A549 (cell line): ENCODE data around the gene AJUBA. TPM values are rescaled to one million over a fixed set of nuclear protein-coding genes. Genes with fewer than 3 reads are reported as not detected.
A peak's percentile ranks its signal among the peaks of the same experiment; 100 is the strongest.

ENCODE experiments used
- ATAC-seq, 2 experiments: fragments of 200-7000 bp in 1 of 2; fragments of >200 bp in 1 of 2; cut with Nextera tagmentation in 1 of 2; cut with Tn5 transposase in 1 of 2; 3 replicates each; pipeline versions ENCODE4 v1.8.0 to v1.9.1; 2018 to 2020; ENCODE audit warnings: mild to moderate bottlenecking in 1 of 2, moderate library complexity in 1 of 2
- CTCF ChIA-PET: fragments of 300-600 bp; sonication (Branson Sonifier 250); formaldehyde crosslinking; extraction: SDS; loops from one replicate; lab custom pipeline; 2021; ENCODE audit warnings: antibody characterized with exemption, inconsistent platforms; lab: Yijun Ruan, JAX
- POLR2A ChIA-PET: fragments of 350-600 bp; formaldehyde crosslinking; extraction: SDS; loops from one replicate; lab custom pipeline; 2021; ENCODE audit warnings: antibody characterized with exemption, inconsistent platforms; lab: Yijun Ruan, JAX
- DNase-seq, 2 experiments: peaks; one replicate each; pipeline versions ENCODE4 v3.0.0 to v3.0.0-alpha.2; 2011 to 2016; ENCODE audit warnings: low read depth in 1 of 2, low spot score in 1 of 2
- FAIRE-seq: peaks from 2 replicates; lab custom pipeline; 2011; peaks lifted over from hg19 to GRCh38; lab: Jason Lieb, UNC
- H3K27ac ChIP-seq, 2 experiments: fragments of >200 bp; sonication (Bioruptor Twin); formaldehyde crosslinking; 3 replicates each; pipeline ENCODE4 v1.5.1; 2016 to 2017
- H3K4me1 ChIP-seq: fragments of >200 bp; sonication (Bioruptor Twin); formaldehyde crosslinking; 3 replicates; pipeline ENCODE4 v1.6.1; 2016
- H3K4me2 ChIP-seq: fragments of >200 bp; sonication (Bioruptor Twin); formaldehyde crosslinking; 3 replicates; pipeline ENCODE4 v1.6.1; 2016
- H3K4me3 ChIP-seq: fragments of >200 bp; sonication (Bioruptor Twin); formaldehyde crosslinking; 3 replicates; pipeline ENCODE4 v1.5.1; 2016
- H3K9me3 ChIP-seq: fragments of >200 bp; sonication (Bioruptor Twin); formaldehyde crosslinking; 3 replicates; pipeline ENCODE4 v1.6.1; 2016
- ATOH8 ChIP-seq: fragments of 250-450 bp; sonication (Bioruptor Pico); IDR thresholded peaks from 2 replicates; pipeline ENCODE4 v1.5.0; 2020; ENCODE audit warnings: low read depth, mild to moderate bottlenecking, moderate library complexity
- BHLHE40 ChIP-seq: IDR thresholded peaks from 2 replicates; pipeline ENCODE4 v1.6.1; 2012; ENCODE audit warnings: low read depth, low read length, inconsistent platforms
- CBX2 ChIP-seq: fragments of 200-600 bp; sonication (generic); IDR thresholded peaks from 2 replicates; pipeline ENCODE4 v1.6.1; 2016; ENCODE audit warnings: low read depth, mild to moderate bottlenecking, borderline replicate concordance
- CEBPB ChIP-seq, 2 experiments: fragments of >200 bp in 1 of 2; sonication (Bioruptor Twin) in 1 of 2; formaldehyde crosslinking in 1 of 2; IDR thresholded peaks; 2 replicates each; pipeline ENCODE4 v1.6.1; 2012 to 2016
- CHD2 ChIP-seq: fragments of 150-350 bp; IDR thresholded peaks from 2 replicates; pipeline ENCODE4 v1.6.1; 2014; ENCODE audit warnings: low read length; ENCODE audit not compliant: partially characterized antibody
- CHD4 ChIP-seq: fragments of 200-600 bp; sonication (generic); IDR thresholded peaks from 2 replicates; pipeline ENCODE4 v1.6.1; 2016; ENCODE audit warnings: antibody characterized with exemption, mild to moderate bottlenecking, borderline replicate concordance
- E2F6 ChIP-seq: IDR thresholded peaks from 2 replicates; pipeline ENCODE4 v1.6.1; 2012; ENCODE audit warnings: low read depth, borderline replicate concordance
- EP300 ChIP-seq, 2 experiments: fragments of >200 bp; sonication (Bioruptor Twin); formaldehyde crosslinking; IDR thresholded peaks; 2 replicates in 1 of 2; 3 replicates in 1 of 2; pipeline ENCODE4 v1.6.1; 2016 to 2017
- FOSB ChIP-seq: fragments of 250-450 bp; sonication (Bioruptor Pico); IDR thresholded peaks from 2 replicates; pipeline ENCODE4 v1.5.0; 2020; ENCODE audit warnings: mild to moderate bottlenecking, moderate library complexity
- GATA3 ChIP-seq: IDR thresholded peaks from 2 replicates; pipeline ENCODE4 v1.6.1; 2012; ENCODE audit warnings: borderline replicate concordance
- HDAC2 ChIP-seq: fragments of 200-600 bp; sonication (generic); IDR thresholded peaks from 2 replicates; pipeline ENCODE4 v1.6.1; 2016
- HOXA7 ChIP-seq: fragments of 250-450 bp; sonication (Bioruptor Pico); IDR thresholded peaks from 2 replicates; pipeline ENCODE4 v1.5.0; 2020; ENCODE audit warnings: mild to moderate bottlenecking, moderate library complexity
- HOXB13 ChIP-seq: fragments of 250-450 bp; sonication (Bioruptor Pico); IDR thresholded peaks from 2 replicates; pipeline ENCODE4 v1.5.0; 2020; ENCODE audit warnings: low read depth, mild to moderate bottlenecking, moderate library complexity
- HOXB5 ChIP-seq: fragments of 250-450 bp; sonication (Bioruptor Pico); IDR thresholded peaks from 2 replicates; pipeline ENCODE4 v1.5.0; 2020; ENCODE audit warnings: mild to moderate bottlenecking, moderate library complexity
- KDM5A ChIP-seq: fragments of 200-600 bp; sonication (generic); IDR thresholded peaks from 2 replicates; pipeline ENCODE4 v1.6.1; 2016; ENCODE audit warnings: antibody characterized with exemption, mild to moderate bottlenecking
- NFE2L2 ChIP-seq: fragments of 150-350 bp; conservative IDR thresholded peaks from 2 replicates; pipeline ENCODE4 v1.6.1; 2014; ENCODE audit warnings: low read length
- POLR2A ChIP-seq: IDR thresholded peaks from 2 replicates; pipeline ENCODE4 v1.6.1; 2012; ENCODE audit warnings: mild to moderate bottlenecking, low read length
- POLR2AphosphoS2 ChIP-seq: conservative IDR thresholded peaks from 2 replicates; pipeline ENCODE4 v1.6.1; 2012; ENCODE audit warnings: low read length, improper control_type of control experiment, inconsistent platforms
- RAD21 ChIP-seq, 2 experiments: fragments of >200 bp in 1 of 2; sonication (Bioruptor Twin) in 1 of 2; formaldehyde crosslinking in 1 of 2; IDR thresholded peaks in 1 of 2; conservative IDR thresholded peaks in 1 of 2; 2 replicates in 1 of 2; 3 replicates in 1 of 2; pipeline ENCODE4 v1.6.1; 2012 to 2018; ENCODE audit warnings: inconsistent platforms in 1 of 2
- RCOR1 ChIP-seq: fragments of 150-350 bp; IDR thresholded peaks from 2 replicates; pipeline ENCODE4 v1.6.1; 2014; ENCODE audit warnings: antibody characterized with exemption, low read length, low read depth
- RFX5 ChIP-seq: fragments of 450-650 bp; IDR thresholded peaks from 2 replicates; pipeline ENCODE4 v1.7.1; 2014; ENCODE audit warnings: antibody characterized with exemption, mild to moderate bottlenecking, moderate library complexity
- RNF2 ChIP-seq: fragments of 200-600 bp; sonication (generic); IDR thresholded peaks from 2 replicates; pipeline ENCODE4 v1.6.1; 2016; ENCODE audit warnings: low read depth, mild to moderate bottlenecking, antibody characterized with exemption, moderate library complexity, borderline replicate concordance
- SMC3 ChIP-seq: fragments of >200 bp; sonication (Bioruptor Twin); formaldehyde crosslinking; IDR thresholded peaks from 3 replicates; pipeline ENCODE4 v1.6.1; 2018; ENCODE audit warnings: inconsistent platforms
- TP53 ChIP-seq: fragments of 250-450 bp; sonication (Bioruptor Pico); IDR thresholded peaks from 2 replicates; pipeline ENCODE4 v1.5.0; 2021; ENCODE audit warnings: mild to moderate bottlenecking, moderate library complexity
- USF2 ChIP-seq: fragments of 450-650 bp; IDR thresholded peaks from 2 replicates; pipeline ENCODE4 v1.6.1; 2014; ENCODE audit warnings: antibody characterized with exemption
- ZFP36 ChIP-seq: fragments of 450-650 bp; IDR thresholded peaks from 2 replicates; pipeline ENCODE4 v1.6.1; 2014; ENCODE audit warnings: borderline replicate concordance; ENCODE audit not compliant: partially characterized antibody
- ZSCAN20 ChIP-seq: fragments of 250-450 bp; sonication (Bioruptor Pico); IDR thresholded peaks from 2 replicates; pipeline ENCODE4 v1.8.0; 2022; ENCODE audit warnings: mild to moderate bottlenecking, moderate library complexity
- WGBS: methylation state at CpG from one replicate; pipeline ENCODE4 v1.1.6; 2017; ENCODE audit errors: missing lambda C conversion rate; 5-methylcytosine and 5-hydroxymethylcytosine counted together
- polyA plus RNA-seq, 4 experiments: library from polyadenylated mRNA; depleted of rRNA in 3 of 4; stranded (reverse); fragments of >200 nt; fragmentation: RNase III in 1 of 4; extraction: RNeasy Plus Mini Kit Qiagen cat#74134 plus additional on column Dnase treatment in 1 of 4; gene quantifications; 2 replicates in 3 of 4; 3 replicates in 1 of 4; pipeline ENCODE4 v1.2.3, GENCODE V29; 2011 to 2017
- TF ChIP-seq, protein P1 (sequence below): fragments of >200 bp; sonication (Bioruptor Twin); formaldehyde crosslinking; IDR thresholded peaks from 3 replicates; pipeline ENCODE4 v1.6.1; 2016
- TF ChIP-seq, protein P2 (sequence below): fragments of 150-350 bp; IDR thresholded peaks from 2 replicates; pipeline ENCODE4 v1.6.1; 2014; ENCODE audit warnings: low read depth, mild to moderate bottlenecking, low read length
- TF ChIP-seq, protein P3 (sequence below): fragments of >200 bp; sonication (Bioruptor Twin); formaldehyde crosslinking; IDR thresholded peaks from 2 replicates; pipeline ENCODE4 v1.6.1; 2016

AJUBA gene
- polyA plus RNA-seq, 2 of the 4 experiments (the other 2 are of a cell fraction): 53.4 to 98.0 TPM

GRCh38 chr14:22982477-22983245 is at the start of gene AJUBA (continued):
- no peak for TF ChIP-seq NFE2L2
- no peak; a peak in 1 of 4 replicates for TF ChIP-seq CEBPB (IDR thresholded peaks at IDR 0.05)
- TF ChIP-seq HOXB5 (CRISPR knock-in tag): no peak
- TF ChIP-seq TP53: peak; percentile 86; the same call in 1 of the 2 replicates
- TF ChIP-seq HOXA7 (CRISPR knock-in tag): no peak
- no peak for TF ChIP-seq ZFP36
- no peak; the same call in 1 of the 2 replicates for TF ChIP-seq RNF2
- no peak for TF ChIP-seq ATOH8 (CRISPR knock-in tag)
- peak in 1 of 2 experiments; percentile 24; a peak in 1 of 5 replicates for TF ChIP-seq RAD21 (conservative IDR thresholded peaks at IDR 0.05 in 1 of 2, IDR thresholded peaks at IDR 0.05 in 1 of 2)
- TF ChIP-seq CHD4: no peak
- 0 out of 2 replicates have a peak, but pooled peaks have one; percentile 34 for TF ChIP-seq GATA3
- TF ChIP-seq SMC3: peak; percentile 33; the same call in 1 of the 3 replicates
- TF ChIP-seq, protein P1, sequence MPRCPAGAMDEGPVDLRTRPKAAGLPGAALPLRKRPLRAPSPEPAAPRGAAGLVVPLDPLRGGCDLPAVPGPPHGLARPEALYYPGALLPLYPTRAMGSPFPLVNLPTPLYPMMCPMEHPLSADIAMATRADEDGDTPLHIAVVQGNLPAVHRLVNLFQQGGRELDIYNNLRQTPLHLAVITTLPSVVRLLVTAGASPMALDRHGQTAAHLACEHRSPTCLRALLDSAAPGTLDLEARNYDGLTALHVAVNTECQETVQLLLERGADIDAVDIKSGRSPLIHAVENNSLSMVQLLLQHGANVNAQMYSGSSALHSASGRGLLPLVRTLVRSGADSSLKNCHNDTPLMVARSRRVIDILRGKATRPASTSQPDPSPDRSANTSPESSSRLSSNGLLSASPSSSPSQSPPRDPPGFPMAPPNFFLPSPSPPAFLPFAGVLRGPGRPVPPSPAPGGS: peak; percentile 83
- TF ChIP-seq RCOR1: no peak
- no peak for TF ChIP-seq FOSB (CRISPR knock-in tag)
- no peak; the same call in 1 of the 2 replicates for TF ChIP-seq HDAC2
- TF ChIP-seq POLR2A: peak; percentile 61
- TF ChIP-seq ZSCAN20: no peak
- TF ChIP-seq, protein P2, sequence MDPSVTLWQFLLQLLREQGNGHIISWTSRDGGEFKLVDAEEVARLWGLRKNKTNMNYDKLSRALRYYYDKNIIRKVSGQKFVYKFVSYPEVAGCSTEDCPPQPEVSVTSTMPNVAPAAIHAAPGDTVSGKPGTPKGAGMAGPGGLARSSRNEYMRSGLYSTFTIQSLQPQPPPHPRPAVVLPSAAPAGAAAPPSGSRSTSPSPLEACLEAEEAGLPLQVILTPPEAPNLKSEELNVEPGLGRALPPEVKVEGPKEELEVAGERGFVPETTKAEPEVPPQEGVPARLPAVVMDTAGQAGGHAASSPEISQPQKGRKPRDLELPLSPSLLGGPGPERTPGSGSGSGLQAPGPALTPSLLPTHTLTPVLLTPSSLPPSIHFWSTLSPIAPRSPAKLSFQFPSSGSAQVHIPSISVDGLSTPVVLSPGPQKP: no peak
- TF ChIP-seq E2F6: peak; percentile 68; the same call in 1 of the 2 replicates
- no peak for TF ChIP-seq POLR2AphosphoS2
- no peak for TF ChIP-seq HOXB13 (CRISPR knock-in tag)
- TF ChIP-seq USF2: no peak
- TF ChIP-seq BHLHE40: no peak
- TF ChIP-seq EP300 (IDR thresholded peaks at IDR 0.05): peak in 1 of 2 experiments; percentile 30; a peak in 1 of 5 replicates

DNA sequence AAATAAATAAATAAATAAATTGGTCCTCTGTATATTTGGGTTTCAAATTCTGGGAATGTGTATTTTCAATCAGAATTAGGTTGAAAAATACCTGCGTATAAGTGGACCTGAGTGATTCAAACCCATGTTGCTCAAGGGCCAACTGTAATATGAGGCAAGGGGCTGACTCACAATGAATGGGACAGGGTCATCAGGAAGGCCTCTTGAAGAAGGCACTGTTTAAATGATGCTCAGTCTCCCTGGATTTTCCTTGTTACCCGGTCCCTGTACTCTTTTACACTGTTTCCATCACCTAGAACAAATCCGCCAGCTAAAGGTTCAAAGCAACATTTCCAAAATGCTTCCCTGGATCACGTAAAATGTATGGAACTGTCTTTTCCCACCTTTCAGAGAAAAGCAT is 48.6 kb upstream of the AJUBA start:
- CTCF ChIA-PET: interaction anchor here (0.6 to 5.0 kb wide), 9 partner anchors 9 to 58 kb away, joined by 3 to 30 read pairs (median 3); no protein-coding TSS in a partner anchor
- 96% methylated on average over 4 of the region's 4 CpGs for WGBS
- FAIRE-seq (no peak), DNase-seq (no peak), ATAC-seq (no peak)
- Histone ChIP-seq H3K9me3 (no peaks in the 10 kb centered on the region), H3K4me1 (peaks cover 13% of the 10 kb centered on the region), H3K4me2 (no peak overlapping the region), H3K27ac (no peak overlapping the region), H3K4me3 (no peak overlapping the region)
- no peak for TF ChIP-seq E2F6
- TF ChIP-seq CHD2: no peak
- no peak for TF ChIP-seq KDM5A
- no peak for TF ChIP-seq USF2
- TF ChIP-seq ZFP36: no peak
- no peak for TF ChIP-seq RFX5
- TF ChIP-seq, protein P3, sequence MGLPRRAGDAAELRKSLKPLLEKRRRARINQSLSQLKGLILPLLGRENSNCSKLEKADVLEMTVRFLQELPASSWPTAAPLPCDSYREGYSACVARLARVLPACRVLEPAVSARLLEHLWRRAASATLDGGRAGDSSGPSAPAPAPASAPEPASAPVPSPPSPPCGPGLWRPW: no peak
- no peak for TF ChIP-seq CBX2
- POLR2A ChIA-PET: no interaction called here
